NCI-H2029 (cell line): ENCODE data around the gene IDE.

Source experiments
- DNase-seq: peaks from one replicate; lab custom pipeline; 2025; lab: John Stamatoyannopoulos, UW

IDE gene

DNA sequence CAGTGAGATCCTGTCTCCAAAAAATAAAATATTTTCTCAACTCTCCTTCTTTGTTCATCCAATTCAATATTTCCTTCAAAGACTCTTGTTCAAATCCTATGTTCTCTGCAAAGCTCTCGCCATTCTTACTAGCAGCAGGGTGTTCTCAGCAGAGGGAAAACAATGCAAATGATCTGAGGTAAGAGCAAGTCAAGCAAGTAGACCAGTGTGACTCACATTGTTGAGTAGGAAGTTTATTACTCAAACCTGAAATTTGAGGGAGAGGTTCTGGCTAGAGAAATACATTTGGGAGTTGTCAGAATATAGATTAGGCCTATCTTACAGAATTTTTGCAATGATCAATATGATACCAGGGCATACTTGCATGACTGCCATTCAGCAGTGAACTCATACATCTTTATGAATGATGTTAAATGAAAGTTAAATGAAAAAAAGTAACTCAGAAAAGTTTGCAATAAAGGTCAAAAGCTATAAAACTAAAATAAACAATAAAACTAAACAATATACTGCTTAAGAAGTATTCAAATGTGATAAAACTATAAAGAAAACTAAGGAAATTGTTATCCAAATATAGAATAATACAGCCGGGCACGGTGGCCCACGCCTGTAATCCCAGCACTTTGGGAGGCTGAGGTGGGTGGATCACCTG lies 5.8 kb downstream of the IDE start:
- no peak for DNase-seq

DNA sequence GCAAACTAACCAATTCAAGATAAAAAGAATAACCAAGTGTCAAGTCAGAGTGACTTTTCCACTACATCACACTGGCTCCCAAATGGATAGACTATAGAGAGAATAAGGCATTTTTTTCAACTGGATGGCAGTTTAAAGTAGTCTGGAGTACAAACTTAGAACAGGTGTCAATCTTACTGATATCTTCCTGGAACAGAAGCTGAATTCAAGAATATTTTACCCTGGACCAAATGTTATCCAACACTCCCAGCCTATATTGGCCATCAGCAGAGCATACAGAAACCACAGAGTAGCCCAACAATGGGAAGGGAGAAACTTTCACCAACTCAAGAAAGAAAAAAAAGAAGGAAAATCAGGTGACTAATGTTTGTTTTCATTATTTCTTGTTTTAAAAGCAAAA lies 11.5 kb downstream of the IDE start:
- no peak for DNase-seq

DNA sequence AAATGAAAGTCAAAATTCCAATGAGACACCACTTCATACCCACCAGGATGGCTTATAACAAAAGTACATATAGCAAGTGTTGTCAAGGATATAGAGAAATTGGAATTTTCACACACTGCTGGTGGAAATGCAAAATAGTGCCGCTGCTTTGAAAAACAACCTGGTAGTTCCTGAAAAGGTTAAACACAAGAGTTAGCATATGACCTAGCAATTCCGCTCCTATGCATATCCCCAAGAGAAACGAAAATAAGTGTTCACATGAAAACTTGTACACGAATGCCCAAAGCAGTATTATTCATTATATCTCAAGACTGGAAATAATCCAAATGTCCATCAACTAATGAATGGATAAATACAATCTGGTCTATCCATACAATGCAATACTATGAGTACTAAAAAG lies 14.8 kb downstream of the IDE start:
- DNase-seq: no peak

DNA sequence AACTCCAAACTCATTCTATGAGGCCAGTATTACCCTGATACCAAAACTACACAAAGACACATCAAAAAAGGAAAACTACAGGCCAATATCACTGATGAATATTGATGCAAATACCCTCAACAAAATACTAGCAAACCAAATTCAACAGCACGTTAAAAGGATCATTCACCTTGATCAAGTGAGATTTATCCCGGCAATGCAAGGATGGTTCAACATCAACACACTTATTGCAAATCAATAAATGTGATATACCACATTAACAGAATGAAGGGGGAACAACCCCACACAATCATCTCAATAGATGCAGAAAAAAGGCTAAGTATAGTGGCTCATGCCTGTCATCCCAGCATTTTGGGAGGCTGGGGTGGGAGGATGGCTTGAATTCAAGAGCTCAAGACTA lies 19.9 kb downstream of the IDE start:
- DNase-seq: no peak

DNA sequence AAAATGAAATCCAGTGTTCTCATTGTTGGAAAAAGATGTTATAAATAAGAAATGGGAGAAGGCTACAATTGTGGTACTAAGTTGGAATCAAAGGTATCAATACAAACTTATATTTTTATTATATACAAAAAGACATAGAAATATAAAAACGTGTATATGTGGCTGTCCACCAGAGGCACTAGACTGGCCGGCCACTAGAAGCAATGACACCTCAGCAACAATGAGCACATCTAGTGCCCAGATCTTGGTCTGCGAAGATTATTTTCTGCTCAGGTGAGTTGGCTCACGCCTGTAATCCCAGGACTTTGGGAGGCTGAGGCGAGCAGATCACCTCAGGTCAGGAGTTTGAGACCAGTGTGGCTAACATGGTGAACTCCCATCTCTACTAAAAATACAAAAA lies 21.6 kb downstream of the IDE start:
- DNase-seq: no peak

DNA sequence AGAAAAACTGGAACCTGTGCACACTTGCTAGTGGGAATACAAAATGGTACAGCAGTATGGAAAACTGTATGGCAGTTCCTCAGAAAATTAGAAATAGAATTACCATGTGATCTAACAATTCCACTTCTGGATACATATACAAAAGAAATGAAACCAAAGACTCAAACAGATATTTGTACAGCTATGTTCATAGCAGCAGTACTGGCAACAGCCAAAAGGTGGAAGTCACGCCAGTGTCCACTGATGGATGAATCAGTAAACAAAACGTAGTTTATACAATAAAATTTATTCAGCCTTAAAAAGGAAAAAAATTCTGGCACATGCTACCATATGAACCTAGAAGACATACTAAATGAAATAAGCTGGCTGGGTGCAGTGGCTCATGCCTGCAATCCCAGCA lies 23.0 kb downstream of the IDE start:
- peak; percentile 51 for DNase-seq

DNA sequence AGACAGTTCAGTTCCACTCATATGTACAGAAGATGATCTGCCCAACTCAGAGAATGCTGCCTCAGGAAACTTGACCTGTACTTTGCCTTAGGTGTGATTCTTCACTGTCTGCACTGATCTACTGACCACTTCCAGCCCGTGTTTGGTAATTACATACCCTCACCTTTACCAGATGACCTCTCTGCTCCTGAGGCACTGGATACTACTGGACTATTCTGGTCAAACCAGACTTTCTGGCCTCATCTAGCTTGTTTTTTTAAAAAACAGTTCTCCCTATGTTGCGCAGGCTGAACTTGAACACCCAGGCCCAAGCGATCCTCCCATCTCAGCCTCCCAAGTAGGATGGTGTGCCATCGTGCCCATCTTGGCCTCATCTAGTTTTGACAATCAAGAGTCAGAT lies 26.2 kb downstream of the IDE start:
- no peak for DNase-seq

DNA sequence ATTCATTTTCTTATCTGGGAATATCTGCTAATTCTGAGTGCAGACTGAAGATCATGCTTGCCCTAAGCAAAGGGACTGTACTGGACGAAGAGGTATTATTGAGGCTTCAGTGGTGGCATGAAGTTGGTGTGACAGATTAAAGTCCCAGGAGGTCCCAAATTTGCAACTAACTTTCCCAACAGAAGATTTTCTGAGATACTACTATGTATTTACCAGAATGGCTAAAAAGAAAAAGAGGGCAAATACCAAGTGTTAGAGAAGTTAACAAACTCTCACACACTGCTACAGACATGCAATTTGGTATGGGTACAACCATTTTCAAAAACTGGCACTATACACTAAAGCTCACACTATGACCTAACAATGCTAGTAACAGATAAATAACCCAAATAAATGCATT lies 28.3 kb downstream of the IDE start:
- DNase-seq: no peak

DNA sequence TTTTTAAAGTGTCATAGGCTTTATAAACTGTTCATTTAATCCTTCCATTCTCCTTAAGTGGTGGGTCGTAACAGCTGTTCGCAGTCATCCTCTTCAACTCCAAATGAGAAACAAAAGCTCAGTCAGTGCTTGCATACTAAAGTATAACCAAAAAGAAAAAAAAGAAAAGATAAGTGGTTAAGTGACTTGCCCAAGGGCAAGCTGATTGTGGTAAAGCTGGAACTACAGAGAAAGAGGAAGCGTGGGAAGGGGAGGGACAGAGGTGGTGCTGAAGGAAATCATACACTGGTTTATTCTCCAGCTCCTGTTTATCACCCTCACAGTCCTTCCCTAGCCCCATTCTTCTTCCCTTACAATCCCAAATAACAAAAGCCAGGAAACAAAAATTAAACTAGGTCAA lies 29.6 kb downstream of the IDE start:
- peak; percentile 8 for DNase-seq

DNA sequence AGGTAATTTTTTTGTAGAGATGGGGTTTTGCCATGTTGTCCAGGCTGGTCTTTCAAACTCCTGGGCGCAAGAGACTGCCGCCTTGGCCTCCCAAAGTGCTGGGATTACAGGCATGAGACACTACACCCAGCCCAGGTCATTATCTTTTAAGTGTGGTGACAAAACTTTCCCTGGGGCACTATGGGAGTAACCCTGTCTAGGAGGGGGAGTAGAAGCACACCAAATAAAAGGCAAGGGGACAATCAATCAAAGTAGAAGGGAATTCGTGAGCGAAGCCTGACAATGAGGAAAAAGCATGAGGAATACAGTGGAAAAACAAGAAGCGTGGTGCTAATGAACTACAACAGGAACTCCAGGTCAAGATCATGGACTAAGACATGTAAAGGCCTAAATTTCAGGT lies 31.4 kb downstream of the IDE start:
- no peak for DNase-seq

DNA sequence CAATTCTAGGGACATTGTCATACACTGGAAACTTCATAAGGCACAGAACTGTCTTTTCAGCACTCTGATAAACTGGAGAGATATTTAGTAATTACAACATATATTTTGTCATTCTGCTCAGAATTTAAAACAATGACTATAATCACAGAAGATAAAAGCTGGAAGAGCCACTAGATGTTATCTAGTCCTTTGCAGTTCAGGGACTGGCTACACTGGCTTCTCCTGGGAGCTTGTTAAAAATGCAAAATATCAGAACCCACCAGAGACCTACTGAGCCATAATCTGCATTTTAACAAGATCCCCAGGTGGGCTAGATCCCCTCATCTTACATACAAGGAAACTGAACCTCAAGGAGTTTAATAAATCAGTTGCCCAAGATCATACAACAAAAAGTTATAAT lies 32.3 kb downstream of the IDE start:
- DNase-seq: no peak

DNA sequence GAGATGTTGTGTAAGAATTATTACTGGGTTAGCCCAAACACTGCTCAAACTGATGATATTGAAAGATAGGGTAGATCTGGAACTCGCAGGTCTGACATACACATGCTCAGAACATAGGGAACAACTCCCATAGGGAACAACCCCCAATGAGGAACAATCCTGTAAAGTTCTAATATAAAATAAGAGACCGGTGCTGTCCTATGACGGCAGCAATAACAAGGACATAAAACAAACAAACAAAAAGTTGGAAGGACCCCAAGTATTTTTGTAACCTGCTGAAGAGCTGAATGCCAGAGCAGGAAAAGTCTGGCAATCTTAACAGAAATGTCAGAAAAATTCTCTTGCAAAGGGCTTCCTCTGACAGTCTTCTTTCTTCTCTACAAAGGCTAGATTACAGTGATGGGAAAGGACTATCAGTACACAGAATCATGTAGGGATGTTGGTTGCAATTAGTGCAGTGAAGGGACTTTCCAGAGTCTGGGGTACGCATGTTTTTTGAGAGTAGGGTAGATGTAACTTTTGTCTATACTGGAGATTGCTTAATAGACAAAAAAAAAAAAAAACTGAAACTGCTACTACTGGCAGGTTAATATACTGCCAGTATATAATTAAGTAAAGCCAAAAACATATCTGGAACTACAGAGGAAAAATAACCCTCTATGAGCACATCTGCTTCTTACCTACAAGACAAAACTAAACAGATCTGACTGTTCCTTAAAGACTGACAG lies 35.5 kb downstream of the IDE start:
- DNase-seq: no peak

DNA sequence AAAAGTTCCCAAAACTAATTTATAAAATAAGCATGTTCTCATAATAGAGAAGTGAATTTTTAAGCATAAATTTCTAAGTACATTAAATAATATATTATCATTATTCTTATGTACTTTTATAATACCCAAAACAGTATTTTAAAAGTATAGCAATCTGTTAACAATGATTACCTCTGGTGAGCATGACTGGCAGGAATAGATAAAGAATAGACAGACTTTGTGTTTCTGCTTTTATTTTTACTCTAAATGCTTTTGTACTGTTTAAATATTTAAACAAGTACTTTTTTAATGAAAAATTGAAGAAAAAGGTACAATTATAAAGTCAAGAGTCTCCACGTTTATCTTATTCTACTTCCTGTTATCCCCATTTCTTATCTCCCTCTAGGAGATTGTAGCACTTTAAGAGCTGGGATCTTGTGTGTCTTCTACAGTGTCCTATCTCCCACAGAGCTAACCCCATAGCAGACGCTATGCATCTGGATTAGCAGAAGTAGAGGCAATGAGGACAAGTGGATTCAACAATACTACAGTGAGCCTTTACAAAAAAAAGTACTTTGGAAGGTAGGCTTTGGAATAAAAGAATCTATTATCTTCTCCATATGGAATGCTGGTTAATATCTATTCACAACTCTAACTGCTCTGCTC lies 42.9 kb downstream of the IDE start:
- DNase-seq: no peak

DNA sequence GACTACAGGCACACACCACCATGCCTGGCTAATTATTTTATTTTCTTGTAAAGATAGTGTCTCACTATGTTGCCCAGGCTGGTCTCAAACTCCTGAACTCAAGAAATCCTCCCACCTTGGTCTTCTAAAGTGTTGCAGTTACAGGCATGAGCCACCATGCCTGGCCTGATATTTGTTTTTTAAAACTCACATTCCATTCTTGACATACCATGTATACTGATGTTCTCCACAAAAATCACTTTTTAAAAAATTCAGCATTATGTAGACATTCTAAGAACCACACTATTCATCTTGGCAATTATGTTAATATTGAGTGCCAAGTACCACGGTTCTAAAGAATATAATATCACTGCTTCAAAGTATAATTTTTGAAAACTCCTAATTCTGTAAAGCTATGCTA lies 43.5 kb downstream of the IDE start:
- DNase-seq: no peak

DNA sequence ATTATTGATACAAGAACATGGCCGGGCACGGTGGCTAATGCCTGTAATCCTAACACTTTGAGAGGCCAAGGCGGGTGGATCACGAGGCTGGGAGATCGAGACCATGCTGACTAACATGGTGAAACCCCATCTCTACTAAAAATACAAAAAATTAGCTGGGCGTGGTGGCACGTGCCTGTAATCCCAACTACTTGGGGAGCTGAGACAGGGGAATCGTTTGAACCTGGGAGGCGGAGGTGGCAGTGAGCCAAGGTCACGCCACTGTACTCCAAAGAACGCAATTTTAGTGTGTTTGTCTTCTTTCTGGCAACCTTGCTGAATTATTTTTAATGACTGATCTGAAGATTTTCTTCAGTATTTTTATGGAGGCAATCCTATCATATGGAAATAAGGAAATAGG lies 46.2 kb downstream of the IDE start:
- no peak for DNase-seq

DNA sequence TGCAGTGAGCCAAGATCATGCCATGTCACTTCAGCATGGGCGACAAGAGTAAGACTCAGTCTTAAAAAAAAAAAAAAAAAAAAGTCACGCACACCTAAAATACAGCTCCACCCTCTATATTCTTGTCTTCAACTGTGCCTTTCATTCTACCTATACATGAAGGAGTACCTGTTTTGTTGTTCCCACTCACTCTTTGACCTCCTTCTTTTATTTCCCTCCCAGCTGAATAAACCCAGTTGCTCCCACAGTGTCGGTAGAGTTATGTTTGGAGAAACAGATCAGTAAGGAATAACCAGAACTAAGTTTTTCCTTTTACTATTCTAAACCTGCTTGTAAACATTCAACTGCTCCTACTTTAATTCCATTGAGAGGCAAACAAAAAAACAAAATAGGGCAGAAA lies 50.3 kb downstream of the IDE start:
- DNase-seq: no peak

DNA sequence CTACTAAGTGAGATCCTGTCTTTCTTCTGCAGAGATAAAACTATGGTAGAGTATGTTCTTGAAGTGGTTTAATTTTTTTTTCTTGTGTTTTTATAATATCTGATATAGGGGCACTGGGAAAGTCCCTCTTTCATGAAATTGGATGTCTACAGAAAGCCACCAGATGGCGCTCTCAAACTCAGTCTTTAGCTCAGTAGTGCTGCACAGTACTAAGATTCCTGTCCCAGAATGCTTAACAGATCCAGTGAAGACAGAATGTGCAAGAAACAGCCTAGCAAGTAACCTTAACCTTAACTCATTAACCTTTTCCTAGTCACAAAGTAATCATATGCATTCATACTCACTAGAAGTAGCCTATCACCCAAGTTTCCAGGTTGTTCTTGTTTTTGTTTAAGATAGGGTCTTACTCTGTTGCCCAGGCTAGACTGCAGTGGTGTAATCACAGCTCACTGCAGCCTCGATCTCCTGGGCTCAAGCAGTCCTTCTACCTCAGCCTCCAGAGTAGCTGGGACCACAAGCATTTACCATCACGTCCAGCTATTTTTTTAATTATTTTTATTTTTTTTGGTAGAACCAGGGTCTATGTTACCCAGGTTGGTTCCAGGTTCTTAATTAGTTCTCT lies 56.7 kb downstream of the IDE start:
- peak; percentile 36 for DNase-seq

DNA sequence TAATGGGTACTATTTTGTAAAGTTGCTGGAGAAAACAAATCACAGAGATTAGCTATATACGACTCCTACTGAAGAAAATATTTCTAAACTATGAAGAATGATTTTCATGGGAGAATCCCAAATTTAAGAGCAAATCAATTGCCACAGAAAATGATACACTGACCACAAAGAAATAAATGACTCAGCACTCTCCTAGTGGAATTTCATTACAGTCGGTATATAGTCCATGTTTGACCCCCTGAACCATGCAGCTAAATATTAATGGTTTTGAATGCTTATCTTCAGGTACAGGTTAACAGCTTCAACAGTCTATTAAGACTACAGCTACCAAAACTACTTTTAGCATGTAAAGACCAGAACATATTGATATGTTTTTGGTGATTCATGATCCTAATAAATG lies 65.0 kb downstream of the IDE start:
- DNase-seq: no peak

DNA sequence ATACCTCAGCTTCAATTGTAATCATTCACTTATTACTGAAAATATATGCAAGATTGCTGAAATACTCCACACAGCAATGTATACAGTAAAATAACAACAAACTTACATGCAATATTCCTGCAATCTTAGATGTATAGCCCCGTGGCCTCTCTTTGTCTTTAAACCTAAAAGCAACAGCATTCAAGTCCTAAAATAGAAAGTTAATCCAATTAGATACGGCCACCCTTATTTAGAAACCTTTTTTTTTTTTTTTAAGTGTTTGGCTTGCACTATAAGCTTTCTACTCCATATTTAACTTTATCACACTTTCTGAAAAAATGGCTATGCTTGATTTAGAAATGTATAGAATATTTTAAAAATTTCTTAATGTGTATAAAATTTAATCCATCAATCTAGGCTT lies 67.6 kb downstream of the IDE start:
- DNase-seq: no peak

DNA sequence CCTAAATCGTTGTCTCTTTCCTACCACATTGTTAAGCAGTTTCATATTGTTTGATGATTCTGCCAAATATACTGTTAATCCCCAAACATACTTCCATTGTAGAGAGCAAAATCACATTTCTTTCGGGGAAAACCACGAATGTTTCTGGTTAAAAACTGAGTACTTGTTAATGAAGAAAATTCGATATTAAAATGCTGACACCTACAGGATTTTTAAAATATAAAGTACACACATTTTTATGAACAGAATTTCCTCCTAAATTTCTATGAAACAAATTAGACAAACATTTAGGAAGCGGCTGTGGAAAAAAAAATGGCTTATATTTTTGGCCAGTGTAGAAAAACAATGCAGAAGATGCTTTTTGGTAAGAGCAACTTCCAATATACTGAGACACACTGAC lies 68.8 kb downstream of the IDE start:
- no peak for DNase-seq

DNA sequence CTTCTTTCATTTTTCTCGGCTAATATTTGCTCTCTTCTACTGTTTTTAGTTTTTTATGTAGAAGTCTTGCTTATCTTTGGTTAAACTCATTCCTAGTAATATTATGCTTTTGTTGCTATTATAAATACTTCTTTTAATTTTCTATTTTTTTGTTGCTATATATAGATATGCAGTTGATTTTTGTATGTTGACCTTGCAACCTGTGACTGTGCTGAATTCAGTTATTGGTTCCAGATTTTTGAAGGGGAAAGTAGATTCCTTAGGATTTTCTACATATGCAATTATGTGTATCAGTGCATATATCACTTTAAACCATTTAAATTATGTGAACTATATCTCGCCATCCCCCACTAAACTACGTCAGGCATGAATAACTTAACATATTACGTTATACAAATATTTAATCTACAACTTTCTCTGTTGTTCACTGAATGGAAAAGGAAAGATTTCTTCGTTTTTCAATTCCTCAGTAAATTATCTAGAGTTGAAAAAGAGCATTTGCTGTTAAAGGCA lies 71.5 kb downstream of the IDE start:
- DNase-seq: no peak

DNA sequence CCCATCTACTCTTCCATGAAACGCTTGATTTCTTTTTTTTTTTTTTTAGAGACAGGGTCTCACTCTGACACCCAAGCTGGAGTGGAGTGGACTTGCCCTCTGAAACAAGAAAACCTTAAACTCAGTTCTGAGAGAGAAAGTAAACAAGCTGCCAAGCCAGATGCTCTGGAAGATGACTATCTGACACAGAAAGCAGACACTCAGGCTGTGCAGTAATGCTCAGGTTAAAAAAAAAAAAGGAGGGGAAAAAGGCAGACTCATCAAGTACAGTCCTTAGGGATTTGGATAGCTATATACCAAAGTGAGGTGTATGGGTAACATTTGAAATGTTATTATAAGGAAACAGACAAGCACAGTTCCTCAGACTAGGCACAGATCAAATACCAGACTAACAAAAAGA lies 80.5 kb downstream of the IDE start:
- DNase-seq: no peak

DNA sequence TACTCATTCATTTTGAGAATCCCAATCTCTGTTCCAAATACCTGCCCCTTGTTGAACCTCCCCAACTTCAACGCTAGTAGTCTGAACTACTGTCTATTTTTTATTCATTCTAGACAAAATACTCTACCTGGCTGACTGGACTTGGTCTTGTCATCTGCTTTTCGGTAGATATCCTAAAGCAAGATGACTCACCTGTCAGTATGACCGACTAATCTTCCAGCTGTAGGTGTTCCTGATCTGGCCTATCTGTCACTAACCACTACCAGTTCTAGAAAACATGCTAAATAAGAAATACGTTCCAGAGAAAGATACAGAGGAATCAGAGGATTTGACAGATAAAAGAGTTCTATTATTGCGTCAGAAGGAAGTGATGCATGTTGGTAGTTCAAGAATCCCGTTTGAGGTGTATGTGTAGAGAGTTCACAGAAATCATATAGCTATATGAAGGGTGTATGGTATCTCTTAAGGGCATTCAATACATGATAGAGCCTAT lies 81.1 kb downstream of the IDE start:
- no peak for DNase-seq
